HL-60/S4 treated with retinoic acid at 250 ng/mL for 4 days and 3 days (cell line): Measurements from ENCODE around the gene DEDD2.

ENCODE experiments used
- in situ Hi-C: fragments of 300-500 bp; cut with MboI; formaldehyde crosslinking; loops from 2 replicates; pipeline ENCODE4 v1.7.0; 2022; ENCODE audit warnings: low sequenced_read_pairs

The DEDD2 gene

DNA sequence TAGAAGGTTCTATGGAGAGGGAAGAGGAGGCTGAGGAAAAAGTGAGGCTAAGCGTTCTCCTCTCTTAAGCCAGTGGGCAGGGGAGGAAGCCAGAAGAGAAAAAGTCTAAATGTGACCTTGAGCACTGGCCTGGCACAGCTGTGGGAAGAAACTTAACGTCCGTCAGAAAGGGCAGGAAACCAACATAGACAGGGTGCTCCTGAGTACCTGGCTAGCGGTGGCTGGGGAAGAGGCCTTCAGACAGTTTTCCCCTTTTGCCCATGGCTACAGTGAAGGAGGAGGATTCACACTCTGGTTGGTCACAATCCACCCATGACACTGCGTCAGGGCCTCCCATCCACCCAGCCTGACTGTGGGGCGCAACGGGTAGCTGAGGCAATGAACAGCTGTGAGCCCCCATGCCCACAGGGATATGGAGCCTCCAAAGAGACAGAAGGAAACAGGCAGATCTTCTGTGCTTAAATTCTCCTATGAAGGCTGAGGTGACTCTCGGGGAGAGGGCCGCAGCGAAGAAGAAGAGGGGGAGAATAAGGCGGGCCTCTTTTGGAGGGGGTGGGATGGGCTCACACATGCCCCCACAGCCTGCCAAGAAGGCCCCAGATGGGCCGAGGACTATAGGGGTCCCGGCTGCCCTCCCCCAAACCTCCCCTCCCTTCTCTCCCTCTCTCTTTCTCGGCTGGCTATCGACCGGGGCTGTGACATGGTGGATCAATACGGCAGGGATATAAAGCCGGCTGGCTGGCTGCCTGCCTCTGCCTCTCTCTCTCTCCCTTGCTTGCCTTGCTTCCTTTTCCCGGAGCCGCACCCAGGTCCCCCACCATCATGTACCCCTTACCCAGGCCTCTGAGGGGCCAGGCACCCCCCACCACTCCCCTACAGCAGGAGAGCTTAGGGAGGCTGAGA is 65.4 kb downstream of the DEDD2 start:
- in situ Hi-C loops: no loop called here

DNA sequence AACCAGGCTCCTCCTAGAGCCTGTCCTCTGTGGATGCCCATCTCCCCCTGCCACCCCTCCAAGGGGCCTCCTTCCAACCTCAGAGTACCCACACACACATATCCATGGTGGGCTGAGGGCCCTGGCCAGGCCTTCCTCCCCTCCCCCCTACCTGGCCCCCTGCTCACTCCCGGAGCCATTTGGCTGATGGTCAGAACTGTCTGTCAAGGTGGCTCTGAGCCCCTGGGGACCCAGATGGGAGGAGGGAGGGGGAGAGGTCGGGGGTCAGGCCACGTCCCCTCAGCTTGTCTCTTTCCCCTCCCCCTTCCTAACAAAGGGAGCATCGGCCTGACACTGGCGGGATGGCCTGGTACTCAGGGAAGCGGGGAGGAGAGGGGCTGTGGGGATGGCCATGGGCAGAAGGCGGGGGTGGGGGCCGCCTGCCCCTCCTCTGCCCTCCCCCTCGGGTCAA is 66.5 kb downstream of the DEDD2 start:
- in situ Hi-C loops: no loop called here

DNA sequence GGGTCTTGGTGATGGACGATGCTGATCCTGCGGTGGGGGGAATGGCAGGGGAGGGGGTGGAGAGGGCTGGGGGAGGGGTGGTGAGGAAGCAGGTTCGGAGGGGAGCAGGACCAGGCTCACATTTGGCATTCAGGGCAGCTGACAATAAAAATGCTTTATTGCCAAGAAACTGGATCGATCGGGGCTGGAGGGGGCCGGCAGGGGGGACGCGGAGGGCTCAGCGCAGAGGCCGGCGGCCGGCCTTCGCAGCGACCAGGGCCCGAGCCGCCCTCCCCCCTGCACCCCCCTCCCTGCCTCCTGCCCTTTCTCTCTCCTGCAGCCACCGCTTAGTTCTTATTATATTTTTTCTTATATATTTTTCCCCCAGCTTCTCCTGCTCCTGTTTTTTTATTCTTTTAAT is 67.1 kb downstream of the DEDD2 start:
- in situ Hi-C loops: no loop called here

DNA sequence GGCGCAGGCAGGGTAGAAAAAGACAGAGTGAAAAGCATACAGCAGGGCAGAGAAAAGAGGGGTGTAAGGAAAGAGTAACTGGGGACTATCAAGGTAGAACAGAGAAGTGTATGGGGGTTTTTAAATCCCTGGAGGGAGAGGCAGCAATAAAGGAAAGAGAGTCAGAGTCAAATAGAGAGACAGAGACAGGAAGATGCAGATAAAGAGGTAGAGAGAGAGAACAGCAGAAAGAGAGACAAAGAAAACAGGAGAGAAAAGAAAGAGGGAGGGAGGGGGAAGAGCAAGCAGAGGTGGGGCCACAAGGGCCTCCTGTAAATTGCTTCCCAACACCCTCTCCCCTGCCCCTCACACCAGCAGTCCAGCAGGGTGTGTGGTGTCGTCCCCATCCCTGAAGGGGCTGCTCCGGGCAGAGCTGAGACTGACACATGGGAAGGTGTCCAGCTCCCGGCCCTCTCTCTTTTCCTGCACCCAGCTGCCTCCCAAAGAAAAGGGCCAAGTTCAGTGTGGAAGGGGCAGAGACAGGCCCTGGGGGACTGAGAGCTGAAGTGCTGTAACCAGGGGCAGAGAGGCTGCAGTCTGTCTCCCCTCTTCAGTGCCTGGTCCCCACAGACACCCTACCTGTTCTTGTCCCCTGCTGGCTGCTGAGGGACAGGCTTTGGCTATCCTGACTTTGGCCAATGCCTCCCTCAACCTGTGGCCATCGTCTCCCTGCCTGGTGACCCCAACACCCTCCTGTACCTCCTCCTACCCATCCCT is 67.9 kb downstream of the DEDD2 start:
- in situ Hi-C loops: no loop called here
